Measurements from ENCODE around the gene PCSK5. TPM values are rescaled to one million over a fixed set of nuclear protein-coding genes. Genes with fewer than 3 reads are reported as not detected.

The PCSK5 gene
- total and polyA plus RNA-seq, 4 donors: 5.1 to 47.5 (median 22.0) TPM

GRCh38 chr9:76022317-76022716, 131.8 kb downstream of the PCSK5 start:
- H3K36me3 ChIP-seq (ENCODE audit: control insufficient read depth in 1 of 2, insufficient read depth in 2 of 2, low read length in 1 of 2): peaks cover 5% of the 10 kb centered on the region in 2 donors
- ATAC-seq (ENCODE audit: low FRiP score): no peak
- intact Hi-C loops (cut with DNase I): no loop called here
- H3K4me1 ChIP-seq (ENCODE audit: control insufficient read depth in 1 of 2, insufficient read depth in 2 of 2, low read length in 2 of 2): peaks cover 2% of the 10 kb centered on the region in 2 donors
- WGBS, 2 donors: 94 to 95% methylated on average over 5 of the region's 5 CpGs
- H3K27me3 ChIP-seq (ENCODE audit: control insufficient read depth in 1 of 2, insufficient read depth in 2 of 2, low read length in 1 of 2): no peaks in the 10 kb centered on the region
- H3K4me3 ChIP-seq (ENCODE audit: low read length in 2 of 2): no peak overlapping the region
- no peaks in the 10 kb centered on the region for H3K9me3 ChIP-seq (ENCODE audit: control insufficient read depth, low read length)
- no peak for DNase-seq
- H3K27ac ChIP-seq (ENCODE audit: low read depth in 1 of 2, low read length in 2 of 2): no peak overlapping the region

- H3K27me3 ChIP-seq (ENCODE audit: control insufficient read depth in 1 of 2, insufficient read depth in 2 of 2, low read length in 1 of 2): no peaks in the 10 kb centered on the region
- DNase-seq (no peak), ATAC-seq (ENCODE audit: low FRiP score) (no peak)
- peaks cover under 1 to 2% of the 10 kb centered on the region in 2 donors for H3K4me1 ChIP-seq (ENCODE audit: control insufficient read depth in 1 of 2, insufficient read depth in 2 of 2, low read length in 2 of 2)
- no peak overlapping the region for H3K27ac ChIP-seq (ENCODE audit: low read depth in 1 of 2, low read length in 2 of 2)
- H3K4me3 ChIP-seq (ENCODE audit: low read length in 2 of 2): no peak overlapping the region
- 84 to 96% methylated on average over 7 of the region's 7 CpGs for WGBS, 2 donors
- intact Hi-C loops (cut with DNase I): no loop called here
- no peaks in the 10 kb centered on the region for H3K9me3 ChIP-seq (ENCODE audit: control insufficient read depth, low read length)
- H3K36me3 ChIP-seq (ENCODE audit: control insufficient read depth in 1 of 2, insufficient read depth in 2 of 2, low read length in 1 of 2): peaks cover 5 to 7% of the 10 kb centered on the region in 2 donors
Measured at GRCh38 chr9:76023715-76024195, 133.3 kb downstream of the PCSK5 start.

GRCh38 chr9:76025286-76025685, 134.8 kb downstream of the PCSK5 start:
- peaks cover 5 to 7% of the 10 kb centered on the region in 2 donors for H3K36me3 ChIP-seq (ENCODE audit: control insufficient read depth in 1 of 2, insufficient read depth in 2 of 2, low read length in 1 of 2)
- no peaks in the 10 kb centered on the region for H3K9me3 ChIP-seq (ENCODE audit: control insufficient read depth, low read length)
- DNase-seq (no peak), ATAC-seq (ENCODE audit: low FRiP score) (no peak)
- H3K4me1 ChIP-seq (ENCODE audit: control insufficient read depth in 1 of 2, insufficient read depth in 2 of 2, low read length in 2 of 2): peaks cover 0 to 2% of the 10 kb centered on the region in 2 donors
- H3K27me3 ChIP-seq (ENCODE audit: control insufficient read depth in 1 of 2, insufficient read depth in 2 of 2, low read length in 1 of 2): no peaks in the 10 kb centered on the region
- WGBS, 2 donors: 85 to 87% methylated on average over 1 of the region's 1 CpG
- H3K27ac ChIP-seq (ENCODE audit: low read depth in 1 of 2, low read length in 2 of 2): no peak overlapping the region
- intact Hi-C loops (cut with DNase I): no loop called here
- no peak overlapping the region for H3K4me3 ChIP-seq (ENCODE audit: low read length in 2 of 2)

- no peak for ATAC-seq (ENCODE audit: low FRiP score)
- no peak for DNase-seq
- Histone ChIP-seq H3K27ac (ENCODE audit: low read depth in 1 of 2, low read length in 2 of 2) (no peak overlapping the region), H3K4me1 (ENCODE audit: control insufficient read depth in 1 of 2, insufficient read depth in 2 of 2, low read length in 2 of 2) (no peaks in the 10 kb centered on the region), H3K36me3 (ENCODE audit: control insufficient read depth in 1 of 2, insufficient read depth in 2 of 2, low read length in 1 of 2) (peaks cover 5 to 7% of the 10 kb centered on the region in 2 donors), H3K27me3 (ENCODE audit: control insufficient read depth in 1 of 2, insufficient read depth in 2 of 2, low read length in 1 of 2) (no peaks in the 10 kb centered on the region), H3K9me3 (ENCODE audit: control insufficient read depth, low read length) (no peaks in the 10 kb centered on the region), H3K4me3 (ENCODE audit: low read length in 2 of 2) (no peak overlapping the region)
- intact Hi-C loops (cut with DNase I): no loop called here
- 97% methylated on average over 6 of the region's 6 CpGs for WGBS, 2 donors
Measured at GRCh38 chr9:76026796-76027195, 136.3 kb downstream of the PCSK5 start.

- intact Hi-C loops (cut with DNase I): no loop called here
- WGBS, 2 donors: 88 to 90% methylated on average over 5 of the region's 5 CpGs
- peaks cover 5 to 7% of the 10 kb centered on the region in 2 donors for H3K36me3 ChIP-seq (ENCODE audit: control insufficient read depth in 1 of 2, insufficient read depth in 2 of 2, low read length in 1 of 2)
Measured at GRCh38 chr9:76027416-76027815, 136.9 kb downstream of the PCSK5 start.

GRCh38 chr9:76027861-76028260, 137.4 kb downstream of the PCSK5 start:
- Histone ChIP-seq H3K9me3 (ENCODE audit: control insufficient read depth, low read length) (no peaks in the 10 kb centered on the region), H3K36me3 (ENCODE audit: control insufficient read depth in 1 of 2, insufficient read depth in 2 of 2, low read length in 1 of 2) (peaks cover 5 to 7% of the 10 kb centered on the region in 2 donors), H3K27me3 (ENCODE audit: control insufficient read depth in 1 of 2, insufficient read depth in 2 of 2, low read length in 1 of 2) (no peaks in the 10 kb centered on the region), H3K4me3 (ENCODE audit: low read length in 2 of 2) (no peak overlapping the region), H3K27ac (ENCODE audit: low read depth in 1 of 2, low read length in 2 of 2) (no peak overlapping the region), H3K4me1 (ENCODE audit: control insufficient read depth in 1 of 2, insufficient read depth in 2 of 2, low read length in 2 of 2) (no peaks in the 10 kb centered on the region)
- ATAC-seq (ENCODE audit: low FRiP score): no peak
- DNase-seq: no peak
- WGBS, 2 donors: 95 to 97% methylated on average over 2 of the region's 2 CpGs
- intact Hi-C loops (cut with DNase I): no loop called here

More at GRCh38 chr9:76027416-76027815, 136.9 kb downstream of the PCSK5 start:
- DNase-seq (no peak), ATAC-seq (ENCODE audit: low FRiP score) (no peak)
- Histone ChIP-seq H3K4me3 (ENCODE audit: low read length in 2 of 2) (no peak overlapping the region), H3K4me1 (ENCODE audit: control insufficient read depth in 1 of 2, insufficient read depth in 2 of 2, low read length in 2 of 2) (no peaks in the 10 kb centered on the region), H3K27ac (ENCODE audit: low read depth in 1 of 2, low read length in 2 of 2) (no peak overlapping the region), H3K27me3 (ENCODE audit: control insufficient read depth in 1 of 2, insufficient read depth in 2 of 2, low read length in 1 of 2) (no peaks in the 10 kb centered on the region), H3K9me3 (ENCODE audit: control insufficient read depth, low read length) (no peaks in the 10 kb centered on the region)

- no peaks in the 10 kb centered on the region for H3K27me3 ChIP-seq (ENCODE audit: control insufficient read depth in 1 of 2, insufficient read depth in 2 of 2, low read length in 1 of 2)
- peaks cover 0 to 3% of the 10 kb centered on the region in 2 donors for H3K36me3 ChIP-seq (ENCODE audit: control insufficient read depth in 1 of 2, insufficient read depth in 2 of 2, low read length in 1 of 2)
- H3K27ac ChIP-seq (ENCODE audit: low read depth in 1 of 2, low read length in 2 of 2): peak overlapping the region in 1 of 2 donors; percentile 33
- peak overlapping the region; percentile 36 to 59 for H3K4me3 ChIP-seq (ENCODE audit: low read length in 2 of 2)
- no peaks in the 10 kb centered on the region for H3K9me3 ChIP-seq (ENCODE audit: control insufficient read depth, low read length)
- H3K4me1 ChIP-seq (ENCODE audit: control insufficient read depth in 1 of 2, insufficient read depth in 2 of 2, low read length in 2 of 2): no peaks in the 10 kb centered on the region
- 5 to 13% methylated on average over 6 of the region's 6 CpGs for WGBS, 2 donors
- DNase-seq (no peak), ATAC-seq (ENCODE audit: low FRiP score) (no peak)
- intact Hi-C loops (cut with DNase I): loop anchor here (1.0 to 10.0 kb wide), 2 partner anchors 127 to 140 kb away; no protein-coding TSS in a partner anchor
Measured at GRCh38 chr9:76032038-76032796, 141.7 kb downstream of the PCSK5 start.

GRCh38 chr9:76032797-76033373, 142.4 kb downstream of the PCSK5 start:
- ATAC-seq (ENCODE audit: low FRiP score): no peak
- no peaks in the 10 kb centered on the region for H3K27me3 ChIP-seq (ENCODE audit: control insufficient read depth in 1 of 2, insufficient read depth in 2 of 2, low read length in 1 of 2)
- DNase-seq: no peak
- H3K9me3 ChIP-seq (ENCODE audit: control insufficient read depth, low read length): no peaks in the 10 kb centered on the region
- peak overlapping the region; percentile 36 to 59 for H3K4me3 ChIP-seq (ENCODE audit: low read length in 2 of 2)
- no peaks in the 10 kb centered on the region for H3K36me3 ChIP-seq (ENCODE audit: control insufficient read depth in 1 of 2, insufficient read depth in 2 of 2, low read length in 1 of 2)
- H3K27ac ChIP-seq (ENCODE audit: low read depth in 1 of 2, low read length in 2 of 2): peak overlapping the region in 1 of 2 donors; percentile 33
- H3K4me1 ChIP-seq (ENCODE audit: control insufficient read depth in 1 of 2, insufficient read depth in 2 of 2, low read length in 2 of 2): no peaks in the 10 kb centered on the region
- WGBS, 2 donors: 36 to 40% methylated on average over 6 of the region's 6 CpGs
- intact Hi-C loops (cut with DNase I): loop anchor here (1.0 to 10.0 kb wide), 2 partner anchors 128 to 141 kb away; no protein-coding TSS in a partner anchor
